HG03066 (cell line): ENCODE data around the gene TBC1D22A.

Experiments used
- ATAC-seq: cut with Tn5 transposase; IDR thresholded peaks from one replicate; pipeline ENCODE4 v1.9.1; 2021; ENCODE audit warnings: low read depth; ENCODE audit not compliant: unreplicated experiment

Gene TBC1D22A

GRCh38 chr22:46964773-46965550 is 202.5 kb downstream of the TBC1D22A start:
- no peak for ATAC-seq

- no peak for ATAC-seq
Measured at GRCh38 chr22:46965555-46966494, 203.4 kb downstream of the TBC1D22A start.

GRCh38 chr22:46966495-46966845 is 204.0 kb downstream of the TBC1D22A start:
- ATAC-seq: no peak

- ATAC-seq: no peak
Measured at GRCh38 chr22:46966846-46967245, 204.4 kb downstream of the TBC1D22A start.

GRCh38 chr22:46967445-46968358 is 205.3 kb downstream of the TBC1D22A start:
- no peak for ATAC-seq

GRCh38 chr22:46968359-46968740 is 205.9 kb downstream of the TBC1D22A start:
- no peak for ATAC-seq

- no peak for ATAC-seq
Measured at GRCh38 chr22:46968848-46969247, 206.4 kb downstream of the TBC1D22A start.

- ATAC-seq: peak; percentile 68
Measured at GRCh38 chr22:46969491-46969890, 207.0 kb downstream of the TBC1D22A start.

GRCh38 chr22:46969961-46970360 is 207.5 kb downstream of the TBC1D22A start:
- no peak for ATAC-seq

- ATAC-seq: no peak
Measured at GRCh38 chr22:46970411-46971098, 208.1 kb downstream of the TBC1D22A start.

- no peak for ATAC-seq
Measured at GRCh38 chr22:46971099-46971763, 208.8 kb downstream of the TBC1D22A start.

GRCh38 chr22:46971764-46972125 is 209.3 kb downstream of the TBC1D22A start:
- no peak for ATAC-seq

- ATAC-seq: no peak
Measured at GRCh38 chr22:46972256-46972655, 209.8 kb downstream of the TBC1D22A start.

GRCh38 chr22:46972901-46973831 is 210.7 kb downstream of the TBC1D22A start:
- no peak for ATAC-seq

- ATAC-seq: no peak
Measured at GRCh38 chr22:46974077-46974476, 211.6 kb downstream of the TBC1D22A start.

GRCh38 chr22:46974631-46975585 is 212.5 kb downstream of the TBC1D22A start:
- no peak for ATAC-seq

GRCh38 chr22:46976143-46976542 is 213.7 kb downstream of the TBC1D22A start:
- ATAC-seq: no peak
